ENCODE results near the gene SCEL.

SCEL gene

DNA sequence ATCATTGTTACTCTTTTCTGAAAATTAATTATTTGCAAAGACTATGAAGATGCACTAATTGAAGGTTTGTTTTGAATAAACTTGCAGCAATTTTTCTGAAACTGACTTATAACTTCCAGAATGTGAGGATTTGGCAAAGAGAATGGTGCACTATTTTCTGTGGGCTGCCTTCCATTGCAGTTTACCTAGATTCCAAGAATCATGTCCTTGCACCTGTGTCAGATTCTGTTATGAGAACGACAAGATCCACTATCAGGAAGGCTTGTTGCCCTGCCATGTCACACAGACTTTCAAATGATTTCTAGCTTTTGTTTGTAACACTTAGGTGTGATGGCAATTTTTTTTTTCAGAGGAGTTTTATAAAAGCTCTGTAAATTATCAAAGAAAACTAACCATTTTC lies 156.4 kb downstream of the SCEL start:
- DNase-seq = no peak

DNA sequence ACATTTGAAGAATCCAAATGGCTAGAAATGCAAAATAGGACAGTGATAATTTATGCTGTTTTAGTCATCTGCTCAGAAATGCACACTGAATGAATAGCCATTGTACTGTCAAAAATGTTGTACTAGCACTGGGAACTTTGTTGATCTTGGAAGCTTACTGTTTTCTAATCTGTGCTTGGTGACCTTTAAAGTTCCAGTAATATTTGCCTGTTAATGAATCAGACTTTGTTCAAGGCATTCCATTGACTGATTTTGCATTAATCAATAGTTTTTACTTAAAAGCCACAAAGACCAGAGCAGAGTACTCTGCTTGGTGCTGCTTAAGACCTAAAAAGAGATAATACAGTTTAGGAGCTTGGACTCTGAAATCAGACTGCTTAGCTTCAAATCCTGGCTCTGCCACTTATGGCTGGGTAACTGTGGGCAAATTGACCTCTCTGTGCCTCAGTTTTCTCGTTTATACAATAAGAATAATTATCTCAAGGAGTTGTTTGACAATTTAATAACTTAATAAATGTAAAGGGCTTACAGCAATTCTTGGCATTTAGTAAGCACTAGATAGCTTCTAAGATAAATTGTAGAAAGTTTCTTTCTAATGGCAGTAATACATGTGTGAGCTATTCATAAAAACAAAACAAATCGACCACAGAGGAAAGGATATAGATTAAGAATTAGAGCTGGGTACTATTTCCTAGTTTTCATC lies 157.4 kb downstream of the SCEL start:
- no peak for DNase-seq

DNA sequence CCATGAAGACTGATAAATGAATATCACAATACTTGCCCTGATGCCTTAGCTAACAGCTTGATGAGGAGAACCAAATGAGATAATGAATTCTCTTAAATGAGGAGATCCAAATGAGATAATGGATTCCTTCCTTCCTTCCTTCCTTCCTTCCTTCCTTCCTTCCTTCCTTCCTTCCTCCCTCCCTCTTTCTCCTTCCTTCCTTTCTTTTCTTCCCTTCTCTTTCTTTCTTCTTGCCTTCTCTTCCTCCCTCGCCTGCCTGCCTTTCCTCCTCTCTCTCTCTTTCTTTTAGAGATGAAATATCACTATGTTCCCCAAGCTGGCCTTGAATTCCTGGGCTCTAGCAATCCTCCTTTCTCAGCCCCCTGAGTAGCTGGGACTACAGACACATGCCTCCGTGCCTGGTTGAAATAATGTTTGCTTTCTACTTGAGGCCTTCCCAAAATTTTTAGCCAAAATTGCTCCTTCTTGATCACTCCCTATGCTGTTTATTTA lies 158.0 kb downstream of the SCEL start:
- no peak for DNase-seq

All from DMS 273 treated with DMSO at 0.1 percent for 48 hours (cell line).